Smooth muscle cell (in vitro differentiated cells): ENCODE data around the gene CHRD. TPM values are rescaled to one million over a fixed set of nuclear protein-coding genes. Genes with fewer than 3 reads are reported as not detected.

Experiments
- DNase-seq: peaks from one replicate; lab custom pipeline; 2025; ENCODE audit not compliant: unreplicated experiment; lab: John Stamatoyannopoulos, UW
- H2AFZ ChIP-seq: fragments of 200-600 bp; sonication (generic); 2 replicates; pipeline ENCODE4 v1.6.0; 2016; ENCODE audit warnings: antibody characterized with exemption, low read depth, mild to moderate bottlenecking
- H3F3A ChIP-seq: fragments of 200-600 bp; sonication (generic); 2 replicates; pipeline ENCODE4 v1.6.0; 2017; ENCODE audit warnings: antibody characterized with exemption, low read depth
- H3K27ac ChIP-seq: fragments of 200-600 bp; sonication (generic); 2 replicates; pipeline ENCODE4 v1.5.1; 2016; ENCODE audit warnings: low read depth, mild to moderate bottlenecking
- H3K27me3 ChIP-seq: fragments of 200-600 bp; sonication (generic); 2 replicates; pipeline ENCODE4 v1.6.1; 2016; ENCODE audit warnings: low read depth, mild to moderate bottlenecking
- H3K36me3 ChIP-seq: fragments of 200-600 bp; sonication (generic); 2 replicates; pipeline ENCODE4 v1.5.1; 2016; ENCODE audit warnings: low read depth
- H3K4me1 ChIP-seq: fragments of 200-600 bp; sonication (generic); 2 replicates; pipeline ENCODE4 v1.5.1; 2016; ENCODE audit warnings: low read depth
- H3K4me2 ChIP-seq: fragments of 200-600 bp; sonication (generic); 2 replicates; pipeline ENCODE4 v1.6.0; 2016; ENCODE audit warnings: mild to moderate bottlenecking
- H3K4me3 ChIP-seq: fragments of 200-600 bp; sonication (generic); 2 replicates; pipeline ENCODE4 v1.5.1; 2016; ENCODE audit warnings: mild to moderate bottlenecking
- H3K79me2 ChIP-seq: fragments of 200-600 bp; sonication (generic); 2 replicates; pipeline ENCODE4 v1.6.0; 2016; ENCODE audit warnings: low read depth, mild to moderate bottlenecking
- H3K9ac ChIP-seq: fragments of 200-600 bp; sonication (generic); 2 replicates; pipeline ENCODE4 v1.6.0; 2016; ENCODE audit warnings: low read depth
- H3K9me3 ChIP-seq: fragments of 200-600 bp; sonication (generic); replicated peaks from 2 replicates; pipeline ENCODE4 v1.5.1; 2016; ENCODE audit warnings: low read depth
- H4K20me1 ChIP-seq: fragments of 200-600 bp; sonication (generic); 2 replicates; pipeline ENCODE4 v1.6.0; 2016; ENCODE audit warnings: low read depth
- CTCF ChIP-seq: fragments of 200-600 bp; sonication (generic); IDR thresholded peaks from 2 replicates; pipeline ENCODE4 v1.5.1; 2017; ENCODE audit warnings: borderline replicate concordance, mild to moderate bottlenecking, antibody characterized with exemption; ENCODE audit not compliant: insufficient read depth, poor library complexity, severe bottlenecking
- WGBS: methylation state at CpG from one replicate; pipeline ENCODE4 v1.1.7; 2016; ENCODE audit warnings: low lambda C conversion rate; 5-methylcytosine and 5-hydroxymethylcytosine counted together
- polyA plus RNA-seq: library from polyadenylated mRNA; unstranded; fragments of >200 nt; fragmentation: Nextera tagmentation; extraction: Ambion mirVana; gene quantifications from 2 replicates; pipeline ENCODE4 v1.2.1, GENCODE V29; 2016
- total RNA-seq: library from RNA; depleted of rRNA; stranded (reverse); fragments of >200 nt; gene quantifications from 2 replicates; pipeline ENCODE4 v1.2.3, GENCODE V29; 2014

Gene CHRD
- total and polyA plus RNA-seq, 2 experiments from 2014 or later, result 1.5 to 2.5 TPM

GRCh38 chr3:184341925-184342324, 37.9 kb upstream of the CHRD start:
- no peak for DNase-seq
- H3K4me1 ChIP-seq, result peaks cover 24% of the 10 kb centered on the region
- H3K4me3 ChIP-seq, result no peak overlapping the region
- no peaks in the 10 kb centered on the region for H3K36me3 ChIP-seq
- no peak overlapping the region for H3K9ac ChIP-seq
- no peak overlapping the region for H2AFZ ChIP-seq
- no peak overlapping the region for H3K4me2 ChIP-seq
- 81% methylated on average over 7 of the region's 7 CpGs for WGBS
- no peaks in the 10 kb centered on the region for H3K9me3 ChIP-seq
- H3K27ac ChIP-seq, result no peak overlapping the region
- H3K79me2 ChIP-seq, result peaks cover 15% of the 10 kb centered on the region
- no peaks in the 10 kb centered on the region for H3K27me3 ChIP-seq
- H3F3A ChIP-seq, result peaks cover 3% of the 10 kb centered on the region
- peaks cover 55% of the 10 kb centered on the region for H4K20me1 ChIP-seq
- no peak for TF ChIP-seq CTCF

- H3K27me3 ChIP-seq, result no peaks in the 10 kb centered on the region
- no peaks in the 10 kb centered on the region for H3K36me3 ChIP-seq
- H3F3A ChIP-seq, result peaks cover 8% of the 10 kb centered on the region
- H3K9ac ChIP-seq, result no peak overlapping the region
- TF ChIP-seq CTCF, result no peak
- H3K4me2 ChIP-seq, result no peak overlapping the region
- H3K27ac ChIP-seq, result no peak overlapping the region
- H3K4me1 ChIP-seq, result peaks cover 24% of the 10 kb centered on the region
- no peaks in the 10 kb centered on the region for H3K9me3 ChIP-seq
- H3K79me2 ChIP-seq, result peaks cover 1% of the 10 kb centered on the region
- H4K20me1 ChIP-seq, result peaks cover 49% of the 10 kb centered on the region
- H2AFZ ChIP-seq, result no peak overlapping the region
- H3K4me3 ChIP-seq, result no peak overlapping the region
- 91% methylated on average over 5 of the region's 5 CpGs for WGBS
- no peak for DNase-seq
Measured at GRCh38 chr3:184343200-184343876, 36.5 kb upstream of the CHRD start.

- TF ChIP-seq CTCF, result no peak
- Histone ChIP-seq H3F3A (peaks cover 17% of the 10 kb centered on the region), H3K27ac (no peak overlapping the region), H3K27me3 (no peaks in the 10 kb centered on the region), H3K9ac (no peak overlapping the region), H2AFZ (no peak overlapping the region), H3K9me3 (no peaks in the 10 kb centered on the region), H3K4me3 (no peak overlapping the region), H3K4me1 (peaks cover 21% of the 10 kb centered on the region), H4K20me1 (peaks cover 42% of the 10 kb centered on the region), H3K36me3 (no peaks in the 10 kb centered on the region), H3K4me2 (no peak overlapping the region), H3K79me2 (no peaks in the 10 kb centered on the region)
- DNase-seq, result no peak
- WGBS, result 91% methylated on average over 24 of the region's 24 CpGs
Measured at GRCh38 chr3:184344579-184345316, 35.1 kb upstream of the CHRD start.
